GM12892 (cell line): ENCODE results near the gene STK10.

Experiments
- POLR2A ChIP-seq: IDR thresholded peaks from 2 replicates; pipeline ENCODE4 v1.6.1; 2011; ENCODE audit warnings: low read depth, low read length, control low read depth
- TAF1 ChIP-seq: IDR thresholded peaks from 2 replicates; pipeline ENCODE4 v1.6.1; 2011; ENCODE audit warnings: low read depth, mild to moderate bottlenecking, control low read depth, low read length, borderline replicate concordance

DNA sequence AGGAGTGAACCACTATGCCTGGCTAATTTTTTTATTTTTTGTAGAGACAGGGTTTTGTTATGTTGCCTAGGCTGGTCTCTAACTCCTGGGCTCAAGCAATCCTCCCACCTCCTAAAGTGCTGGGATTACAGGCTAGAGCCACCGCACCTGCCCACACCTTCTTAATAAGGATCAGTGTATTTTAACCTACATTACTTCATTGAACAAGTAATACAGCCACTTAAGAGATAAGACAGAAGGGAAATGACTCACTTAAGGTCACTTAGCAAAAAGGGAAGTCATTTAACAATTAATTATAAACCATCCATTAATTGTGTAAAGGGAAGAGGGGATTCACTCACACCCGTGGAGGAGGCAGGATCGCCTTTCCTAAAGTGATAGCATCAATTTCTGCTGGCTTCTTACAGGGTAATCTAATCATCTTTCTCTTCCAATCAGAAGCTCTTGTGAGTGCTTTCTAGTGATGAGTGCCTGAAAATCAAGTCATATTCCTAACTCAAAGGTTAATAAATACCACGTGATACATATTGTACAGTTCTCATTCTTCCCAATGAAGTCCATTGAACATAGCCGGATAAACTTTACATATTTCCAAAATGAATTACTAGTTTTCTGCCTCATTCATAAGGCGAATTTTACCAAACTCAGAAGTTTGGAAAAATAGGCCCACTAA is 185.0 kb downstream of the STK10 start:
- TF ChIP-seq POLR2A, result no peak
- no peak for TF ChIP-seq TAF1
